Measurements from ENCODE around the gene GRK4. TPM values are rescaled to one million over a fixed set of nuclear protein-coding genes. Genes with fewer than 3 reads are reported as not detected.
A peak's percentile ranks its signal among the peaks of the same experiment; 100 is the strongest.

Gene GRK4
- total and polyA plus RNA-seq, 12 donors, result 4.7 to 29.2 (median 8.0) TPM

GRCh38 chr4:2927696-2928075, 35.7 kb upstream of the GRK4 start:
- WGBS, 4 donors, result 90 to 95% (median 94%) methylated on average over 12 of the region's 12 CpGs
- no peak overlapping the region for H3K27ac ChIP-seq
- no peaks in the 10 kb centered on the region for H3K9me3 ChIP-seq (replicated peaks in 1 of 3)
- intact Hi-C loops (cut with DNase I), result no loop called here
- TF ChIP-seq POLR2A (IDR thresholded peaks at IDR 0.05) (no peak), CTCF (IDR thresholded peaks at IDR 0.05) (no peak)
- peaks cover 0 to 85% of the 10 kb centered on the region in 2 donors for H3K36me3 ChIP-seq (replicated peaks in 1 of 2)
- H3K4me1 ChIP-seq (replicated peaks in 1 of 2), result no peaks in the 10 kb centered on the region
- DNase-seq, result peak in 2 of 7 donors; percentile 2 to 47
- no peak overlapping the region for H3K4me3 ChIP-seq
- H3K27me3 ChIP-seq, result no peaks in the 10 kb centered on the region

GRCh38 chr4:2928242-2929176, 34.9 kb upstream of the GRK4 start:
- 83 to 88% (median 87%) methylated on average over 21 to 32 of the region's 32 CpGs for WGBS, 4 donors
- no peaks in the 10 kb centered on the region for H3K9me3 ChIP-seq (replicated peaks in 1 of 3)
- TF ChIP-seq CTCF (IDR thresholded peaks at IDR 0.05), result no peak
- no peak for TF ChIP-seq POLR2A (IDR thresholded peaks at IDR 0.05)
- H3K36me3 ChIP-seq (replicated peaks in 1 of 2), result peaks cover 0 to 78% of the 10 kb centered on the region in 2 donors
- no peak overlapping the region for H3K27ac ChIP-seq
- intact Hi-C loops (cut with DNase I), result no loop called here
- H3K4me3 ChIP-seq, result no peak overlapping the region
- H3K4me1 ChIP-seq (replicated peaks in 1 of 2), result peaks cover 0 to 3% of the 10 kb centered on the region in 2 donors
- no peaks in the 10 kb centered on the region for H3K27me3 ChIP-seq
- DNase-seq, result peak in 2 of 7 donors; percentile 14 to 47

- H3K27ac ChIP-seq, result no peak overlapping the region
- H3K9me3 ChIP-seq (replicated peaks in 1 of 3), result no peaks in the 10 kb centered on the region
- no peaks in the 10 kb centered on the region for H3K27me3 ChIP-seq
- H3K36me3 ChIP-seq (replicated peaks in 1 of 2), result peaks cover 0 to 70% of the 10 kb centered on the region in 2 donors
- peak in 3 of 7 donors; percentile 7 to 47 (median 13) for DNase-seq
- peaks cover 4 to 8% of the 10 kb centered on the region in 2 donors for H3K4me1 ChIP-seq (replicated peaks in 1 of 2)
- intact Hi-C loops (cut with DNase I), result no loop called here
- H3K4me3 ChIP-seq, result no peak overlapping the region
- 91 to 95% (median 92%) methylated on average over 12 to 16 of the region's 16 CpGs for WGBS, 4 donors
- TF ChIP-seq CTCF (IDR thresholded peaks at IDR 0.05), result no peak
- no peak for TF ChIP-seq POLR2A (IDR thresholded peaks at IDR 0.05)
Measured at GRCh38 chr4:2929469-2929868, 33.9 kb upstream of the GRK4 start.

- H3K27ac ChIP-seq, result no peak overlapping the region
- DNase-seq, result peak in 3 of 7 donors; percentile 5 to 51 (median 15)
- WGBS, 4 donors, result 84 to 92% (median 89%) methylated on average over 10 to 12 of the region's 12 CpGs
Measured at GRCh38 chr4:2930135-2930757, 33.1 kb upstream of the GRK4 start.

More at GRCh38 chr4:2930135-2930757, 33.1 kb upstream of the GRK4 start:
- no peak for TF ChIP-seq POLR2A (IDR thresholded peaks at IDR 0.05)
- TF ChIP-seq CTCF (IDR thresholded peaks at IDR 0.05), result no peak
- intact Hi-C loops (cut with DNase I), result loop anchor here (10.0 kb wide), 2 partner anchors 85 to 165 kb away; partner anchors contain the start of gene ADD1 (in 2 of the 2)
- H3K36me3 ChIP-seq (replicated peaks in 1 of 2), result peaks cover 0 to 62% of the 10 kb centered on the region in 2 donors
- no peaks in the 10 kb centered on the region for H3K9me3 ChIP-seq (replicated peaks in 1 of 3)
- no peak overlapping the region for H3K4me3 ChIP-seq
- H3K4me1 ChIP-seq (replicated peaks in 1 of 2), result peaks cover 5 to 11% of the 10 kb centered on the region in 2 donors
- H3K27me3 ChIP-seq, result no peaks in the 10 kb centered on the region
